Adrenal gland (tissue), 5 donors: ENCODE results near the gene FEM1B.

Experiments used
- POLR2A ChIP-seq, 2 donors: fragments of 450-650 bp; IDR thresholded peaks; one replicate each; pipeline ENCODE4 v1.6.1; 2017; ENCODE audit warnings: antibody characterized with exemption in 2 of 2, mild to moderate bottlenecking in 2 of 2, moderate library complexity in 1 of 2
- TF ChIP-seq, protein P1 (sequence below), 6 experiments: fragments of 450-650 bp in 4 of 6; fragments of 200-600 bp in 2 of 6; sonication (generic) in 1 of 6; IDR thresholded peaks; 1 replicate in 5 of 6; 2 replicates in 1 of 6; pipeline versions ENCODE4 v1.5.1 to v1.8.0; 2016 to 2021; ENCODE audit warnings: antibody characterized with exemption in 6 of 6, mild to moderate bottlenecking in 2 of 6, moderate library complexity in 1 of 6
- donor health status: DM: no; HTN: no; CAD: no.

DNA sequence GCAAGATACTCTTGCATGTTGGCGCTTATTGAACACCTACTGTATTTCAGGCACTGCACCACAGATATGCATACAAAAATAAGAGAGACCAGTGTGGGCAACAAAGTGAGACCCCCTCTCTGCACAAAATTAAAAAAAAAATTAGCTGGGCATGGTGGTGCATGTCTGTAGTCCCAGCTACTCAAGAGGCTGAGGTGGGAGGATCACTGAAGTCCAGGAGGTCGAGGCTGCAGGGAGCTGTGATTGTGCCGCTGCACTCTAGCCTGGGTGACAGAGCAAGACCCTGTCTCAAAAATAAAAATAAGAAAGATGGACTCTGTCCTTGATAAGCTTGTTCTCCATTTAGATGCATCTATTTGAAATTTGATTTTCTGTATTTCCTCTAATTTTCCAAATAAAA is 20.8 kb downstream of the FEM1B start:
- TF ChIP-seq, protein P1, sequence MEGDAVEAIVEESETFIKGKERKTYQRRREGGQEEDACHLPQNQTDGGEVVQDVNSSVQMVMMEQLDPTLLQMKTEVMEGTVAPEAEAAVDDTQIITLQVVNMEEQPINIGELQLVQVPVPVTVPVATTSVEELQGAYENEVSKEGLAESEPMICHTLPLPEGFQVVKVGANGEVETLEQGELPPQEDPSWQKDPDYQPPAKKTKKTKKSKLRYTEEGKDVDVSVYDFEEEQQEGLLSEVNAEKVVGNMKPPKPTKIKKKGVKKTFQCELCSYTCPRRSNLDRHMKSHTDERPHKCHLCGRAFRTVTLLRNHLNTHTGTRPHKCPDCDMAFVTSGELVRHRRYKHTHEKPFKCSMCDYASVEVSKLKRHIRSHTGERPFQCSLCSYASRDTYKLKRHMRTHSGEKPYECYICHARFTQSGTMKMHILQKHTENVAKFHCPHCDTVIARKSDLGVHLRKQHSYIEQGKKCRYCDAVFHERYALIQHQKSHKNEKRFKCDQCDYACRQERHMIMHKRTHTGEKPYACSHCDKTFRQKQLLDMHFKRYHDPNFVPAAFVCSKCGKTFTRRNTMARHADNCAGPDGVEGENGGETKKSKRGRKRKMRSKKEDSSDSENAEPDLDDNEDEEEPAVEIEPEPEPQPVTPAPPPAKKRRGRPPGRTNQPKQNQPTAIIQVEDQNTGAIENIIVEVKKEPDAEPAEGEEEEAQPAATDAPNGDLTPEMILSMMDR (IDR thresholded peaks at IDR 0.05), result no peak
- no peak for TF ChIP-seq POLR2A (IDR thresholded peaks at IDR 0.05)
